ENCODE measurements around the gene RRP15. TPM values are rescaled to one million over a fixed set of nuclear protein-coding genes. Genes with fewer than 3 reads are reported as not detected.

The RRP15 gene
- polyA plus RNA-seq, 3 donors = 0.81 to 7.6 (median 4.6) TPM

- no peak for TF ChIP-seq CTCF (IDR thresholded peaks at IDR 0.05)
- H3K4me1 ChIP-seq (ENCODE audit: control insufficient read depth in 1 of 2, insufficient read depth in 2 of 2, low read length in 2 of 2) = no peaks in the 10 kb centered on the region
- no peaks in the 10 kb centered on the region for H4K20me1 ChIP-seq (ENCODE audit: insufficient read depth, low read length)
- Mint-ChIP-seq H3K27ac (no peak overlapping the region), H3K9me3 (no peaks in the 10 kb centered on the region), H3K4me1 (no peaks in the 10 kb centered on the region), H3K36me3 (peaks cover 18 to 20% of the 10 kb centered on the region in 2 donors), H3K27me3 (ENCODE audit: low read depth in 3 of 3) (no peaks in the 10 kb centered on the region), H3K4me3 (no peak overlapping the region)
- intact Hi-C loops (cut with micrococcal nuclease) = no loop called here
- WGBS (ENCODE audit: insufficient coverage) = no CpG with 5 or more reads among the region's 2 CpGs
- H3K36me3 ChIP-seq (replicated peaks in 1 of 2; ENCODE audit: control insufficient read depth in 1 of 2, insufficient read depth in 2 of 2, low read length in 2 of 2) = peaks cover 5 to 11% of the 10 kb centered on the region in 2 donors
- DNase-seq = no peak
- no peak overlapping the region for H3K4me3 ChIP-seq (replicated peaks in 1 of 3; ENCODE audit: low read depth in 2 of 3, low read length in 3 of 3)
- no peaks in the 10 kb centered on the region for H3K9me3 ChIP-seq (replicated peaks in 1 of 2; ENCODE audit: control insufficient read depth in 1 of 2, insufficient read depth in 1 of 2, low read length in 2 of 2)
- no peaks in the 10 kb centered on the region for H3K27me3 ChIP-seq (ENCODE audit: control insufficient read depth in 2 of 2, insufficient read depth in 2 of 2, low read length in 2 of 2)
- H3K4me2 ChIP-seq (replicated peaks; ENCODE audit: extremely low read depth, low read length, poor library complexity, severe bottlenecking) = no peak overlapping the region
- H2AFZ ChIP-seq (ENCODE audit: insufficient read depth, low read depth, low read length, poor library complexity, severe bottlenecking) = no peak overlapping the region
- H3K27ac ChIP-seq (ENCODE audit: low read depth in 1 of 2, low read length in 2 of 2) = no peak overlapping the region
- no peak overlapping the region for H3K9ac ChIP-seq (ENCODE audit: insufficient read depth, low read length, poor library complexity, severe bottlenecking)
- no peaks in the 10 kb centered on the region for H3K79me2 ChIP-seq (ENCODE audit: insufficient read depth, low read length)
These were observed 12.4 kb downstream of the RRP15 start for GRCh38 chr1:218297461-218297860.

GRCh38 chr1:218297867-218298266 is 12.8 kb downstream of the RRP15 start:
- no peak for TF ChIP-seq CTCF (IDR thresholded peaks at IDR 0.05)
- H2AFZ ChIP-seq (ENCODE audit: insufficient read depth, low read depth, low read length, poor library complexity, severe bottlenecking) = no peak overlapping the region
- no peak overlapping the region for H3K9ac ChIP-seq (ENCODE audit: insufficient read depth, low read length, poor library complexity, severe bottlenecking)
- Mint-ChIP-seq H3K4me1 (no peaks in the 10 kb centered on the region), H3K27me3 (ENCODE audit: low read depth in 3 of 3) (no peaks in the 10 kb centered on the region), H3K27ac (no peak overlapping the region), H3K9me3 (no peaks in the 10 kb centered on the region), H3K36me3 (peaks cover 19 to 21% of the 10 kb centered on the region in 2 donors), H3K4me3 (no peak overlapping the region)
- no peaks in the 10 kb centered on the region for H3K79me2 ChIP-seq (ENCODE audit: insufficient read depth, low read length)
- WGBS (ENCODE audit: insufficient coverage) = no CpG with 5 or more reads among the region's 1 CpG
- H3K4me1 ChIP-seq (ENCODE audit: control insufficient read depth in 1 of 2, insufficient read depth in 2 of 2, low read length in 2 of 2) = no peaks in the 10 kb centered on the region
- intact Hi-C loops (cut with micrococcal nuclease) = no loop called here
- no peaks in the 10 kb centered on the region for H3K9me3 ChIP-seq (replicated peaks in 1 of 2; ENCODE audit: control insufficient read depth in 1 of 2, insufficient read depth in 1 of 2, low read length in 2 of 2)
- H4K20me1 ChIP-seq (ENCODE audit: insufficient read depth, low read length) = no peaks in the 10 kb centered on the region
- H3K4me2 ChIP-seq (replicated peaks; ENCODE audit: extremely low read depth, low read length, poor library complexity, severe bottlenecking) = no peak overlapping the region
- no peak overlapping the region for H3K27ac ChIP-seq (ENCODE audit: low read depth in 1 of 2, low read length in 2 of 2)
- DNase-seq = no peak
- no peaks in the 10 kb centered on the region for H3K27me3 ChIP-seq (ENCODE audit: control insufficient read depth in 2 of 2, insufficient read depth in 2 of 2, low read length in 2 of 2)
- H3K4me3 ChIP-seq (replicated peaks in 1 of 3; ENCODE audit: low read depth in 2 of 3, low read length in 3 of 3) = no peak overlapping the region
- H3K36me3 ChIP-seq (replicated peaks in 1 of 2; ENCODE audit: control insufficient read depth in 1 of 2, insufficient read depth in 2 of 2, low read length in 2 of 2) = peaks cover 9 to 11% of the 10 kb centered on the region in 2 donors

All from CD14-positive monocyte (primary cell).